HG02852 (cell line): ENCODE data around the gene ANKRD9.

Experiments
- ATAC-seq: cut with Tn5 transposase; IDR thresholded peaks from one replicate; pipeline ENCODE4 v1.9.1; 2021; ENCODE audit warnings: mild to moderate bottlenecking, moderate library complexity; ENCODE audit not compliant: unreplicated experiment

Gene ANKRD9

GRCh38 chr14:102499401-102500157 lies 10.0 kb downstream of the ANKRD9 start:
- no peak for ATAC-seq

GRCh38 chr14:102498678-102499265 lies 10.8 kb downstream of the ANKRD9 start:
- no peak for ATAC-seq

GRCh38 chr14:102497998-102498677 lies 11.4 kb downstream of the ANKRD9 start:
- no peak for ATAC-seq

- ATAC-seq = no peak
Observed at GRCh38 chr14:102496958-102497744, 12.4 kb downstream of the ANKRD9 start.

GRCh38 chr14:102496331-102496691 lies 13.3 kb downstream of the ANKRD9 start:
- no peak for ATAC-seq

- ATAC-seq = no peak
Observed at GRCh38 chr14:102495491-102496330, 13.9 kb downstream of the ANKRD9 start.

- ATAC-seq = no peak
Observed at GRCh38 chr14:102493585-102493984, 16.0 kb downstream of the ANKRD9 start.

GRCh38 chr14:102493096-102493495 lies 16.5 kb downstream of the ANKRD9 start:
- no peak for ATAC-seq

GRCh38 chr14:102492531-102492910 lies 17.1 kb downstream of the ANKRD9 start:
- ATAC-seq = no peak

GRCh38 chr14:102491786-102492530 lies 17.6 kb downstream of the ANKRD9 start:
- no peak for ATAC-seq

GRCh38 chr14:102491366-102491765 lies 18.2 kb downstream of the ANKRD9 start:
- ATAC-seq = no peak

GRCh38 chr14:102490456-102490855 lies 19.1 kb downstream of the ANKRD9 start:
- ATAC-seq = no peak

- no peak for ATAC-seq
Observed at GRCh38 chr14:102487204-102487577, 22.4 kb downstream of the ANKRD9 start.

GRCh38 chr14:102486513-102487203 lies 22.9 kb downstream of the ANKRD9 start:
- no peak for ATAC-seq

GRCh38 chr14:102485693-102486512 lies 23.7 kb downstream of the ANKRD9 start:
- ATAC-seq = no peak

- ATAC-seq = no peak
Observed at GRCh38 chr14:102484316-102484715, 25.3 kb downstream of the ANKRD9 start.

- no peak for ATAC-seq
Observed at GRCh38 chr14:102481791-102482238, 27.8 kb downstream of the ANKRD9 start.

- ATAC-seq = no peak
Observed at GRCh38 chr14:102481371-102481770, 28.2 kb downstream of the ANKRD9 start.
